ENCODE results near the gene UQCRC2. TPM values are rescaled to one million over a fixed set of nuclear protein-coding genes. Genes with fewer than 3 reads are reported as not detected.

The UQCRC2 gene
- total and polyA plus RNA-seq, 2 experiments from 2014 or later = 129 to 166 TPM

- Histone ChIP-seq H2AFZ (no peak overlapping the region), H3K79me2 (no peaks in the 10 kb centered on the region), H3K9me2 (replicated peaks; ENCODE audit: insufficient read depth) (no peaks in the 10 kb centered on the region), H3K27me3 (no peaks in the 10 kb centered on the region), H3K4me2 (no peak overlapping the region), H3K4me1 (ENCODE audit: insufficient read depth) (no peaks in the 10 kb centered on the region), H3K4me3 (no peak overlapping the region), H4K20me1 (ENCODE audit: insufficient read depth, poor library complexity, severe bottlenecking) (peaks cover 3% of the 10 kb centered on the region), H3K9me3 (ENCODE audit: low read depth) (no peaks in the 10 kb centered on the region), H3K27ac (no peak overlapping the region), H3K36me3 (replicated peaks; ENCODE audit: insufficient read depth, low read depth) (no peaks in the 10 kb centered on the region)
- TF ChIP-seq, protein P1, sequence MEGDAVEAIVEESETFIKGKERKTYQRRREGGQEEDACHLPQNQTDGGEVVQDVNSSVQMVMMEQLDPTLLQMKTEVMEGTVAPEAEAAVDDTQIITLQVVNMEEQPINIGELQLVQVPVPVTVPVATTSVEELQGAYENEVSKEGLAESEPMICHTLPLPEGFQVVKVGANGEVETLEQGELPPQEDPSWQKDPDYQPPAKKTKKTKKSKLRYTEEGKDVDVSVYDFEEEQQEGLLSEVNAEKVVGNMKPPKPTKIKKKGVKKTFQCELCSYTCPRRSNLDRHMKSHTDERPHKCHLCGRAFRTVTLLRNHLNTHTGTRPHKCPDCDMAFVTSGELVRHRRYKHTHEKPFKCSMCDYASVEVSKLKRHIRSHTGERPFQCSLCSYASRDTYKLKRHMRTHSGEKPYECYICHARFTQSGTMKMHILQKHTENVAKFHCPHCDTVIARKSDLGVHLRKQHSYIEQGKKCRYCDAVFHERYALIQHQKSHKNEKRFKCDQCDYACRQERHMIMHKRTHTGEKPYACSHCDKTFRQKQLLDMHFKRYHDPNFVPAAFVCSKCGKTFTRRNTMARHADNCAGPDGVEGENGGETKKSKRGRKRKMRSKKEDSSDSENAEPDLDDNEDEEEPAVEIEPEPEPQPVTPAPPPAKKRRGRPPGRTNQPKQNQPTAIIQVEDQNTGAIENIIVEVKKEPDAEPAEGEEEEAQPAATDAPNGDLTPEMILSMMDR (IDR thresholded peaks at IDR 0.05; ENCODE audit: poor library complexity) = no peak
- no peak for TF ChIP-seq EZH2phosphoT487 (IDR thresholded peaks at IDR 0.05; ENCODE audit: low read depth, severe bottlenecking, unreplicated experiment)
- no peak for TF ChIP-seq EZH2 (IDR thresholded peaks at IDR 0.05; ENCODE audit: borderline replicate concordance)
- WGBS (ENCODE audit: low lambda C conversion rate, missing lambda C conversion rate) = 96% methylated on average over 5 of the region's 5 CpGs
- no peak for DNase-seq (ENCODE audit: low spot score)
These were observed 28.9 kb downstream of the UQCRC2 start for GRCh38 chr16:21982108-21982507.

GRCh38 chr16:21984062-21984461, 30.9 kb downstream of the UQCRC2 start:
- H2AFZ ChIP-seq = no peak overlapping the region
- no peak for TF ChIP-seq EZH2 (IDR thresholded peaks at IDR 0.05; ENCODE audit: borderline replicate concordance)
- TF ChIP-seq, protein P1 (IDR thresholded peaks at IDR 0.05; ENCODE audit: poor library complexity) = no peak
- no peak for TF ChIP-seq EZH2phosphoT487 (IDR thresholded peaks at IDR 0.05; ENCODE audit: low read depth, severe bottlenecking, unreplicated experiment)
- H3K9me3 ChIP-seq (ENCODE audit: low read depth) = no peaks in the 10 kb centered on the region
- no peak overlapping the region for H3K4me2 ChIP-seq
- no peak overlapping the region for H3K27ac ChIP-seq
- H3K36me3 ChIP-seq (replicated peaks; ENCODE audit: insufficient read depth, low read depth) = no peaks in the 10 kb centered on the region
- H3K9me2 ChIP-seq (replicated peaks; ENCODE audit: insufficient read depth) = no peaks in the 10 kb centered on the region
- H4K20me1 ChIP-seq (ENCODE audit: insufficient read depth, poor library complexity, severe bottlenecking) = peaks cover 3% of the 10 kb centered on the region
- H3K27me3 ChIP-seq = no peaks in the 10 kb centered on the region
- no peak overlapping the region for H3K4me3 ChIP-seq
- 90% methylated on average over 3 of the region's 3 CpGs for WGBS (ENCODE audit: low lambda C conversion rate, missing lambda C conversion rate)
- H3K79me2 ChIP-seq = no peaks in the 10 kb centered on the region
- no peaks in the 10 kb centered on the region for H3K4me1 ChIP-seq (ENCODE audit: insufficient read depth)
- no peak for DNase-seq (ENCODE audit: low spot score)

- Histone ChIP-seq H3K4me2 (no peak overlapping the region), H2AFZ (no peak overlapping the region), H3K27ac (no peak overlapping the region), H3K36me3 (replicated peaks; ENCODE audit: insufficient read depth, low read depth) (no peaks in the 10 kb centered on the region), H3K27me3 (no peaks in the 10 kb centered on the region), H3K9me3 (ENCODE audit: low read depth) (no peaks in the 10 kb centered on the region), H3K4me3 (no peak overlapping the region), H4K20me1 (ENCODE audit: insufficient read depth, poor library complexity, severe bottlenecking) (peaks cover 3% of the 10 kb centered on the region), H3K79me2 (no peaks in the 10 kb centered on the region), H3K9me2 (replicated peaks; ENCODE audit: insufficient read depth) (no peaks in the 10 kb centered on the region), H3K4me1 (ENCODE audit: insufficient read depth) (no peaks in the 10 kb centered on the region)
- no peak for DNase-seq (ENCODE audit: low spot score)
- no peak for TF ChIP-seq EZH2phosphoT487 (IDR thresholded peaks at IDR 0.05; ENCODE audit: low read depth, severe bottlenecking, unreplicated experiment)
- TF ChIP-seq, protein P1 (IDR thresholded peaks at IDR 0.05; ENCODE audit: poor library complexity) = no peak
- TF ChIP-seq EZH2 (IDR thresholded peaks at IDR 0.05; ENCODE audit: borderline replicate concordance) = no peak
These were observed 32.4 kb downstream of the UQCRC2 start for GRCh38 chr16:21985524-21985923.

Measured in hepatocyte (in vitro differentiated cells).